GM18870 (cell line): ENCODE measurements around the gene ZNF576.
"Not testable (repeated sequence)": the region's sequence is repeated elsewhere in the genome, so short reads cannot be mapped to it uniquely, and the experiment has no call there.

Experiments used
- ATAC-seq: cut with Tn5 transposase; IDR thresholded peaks from one replicate; pipeline ENCODE4 v1.9.1; 2021; ENCODE audit warnings: moderate library complexity; ENCODE audit not compliant: unreplicated experiment

The ZNF576 gene

DNA sequence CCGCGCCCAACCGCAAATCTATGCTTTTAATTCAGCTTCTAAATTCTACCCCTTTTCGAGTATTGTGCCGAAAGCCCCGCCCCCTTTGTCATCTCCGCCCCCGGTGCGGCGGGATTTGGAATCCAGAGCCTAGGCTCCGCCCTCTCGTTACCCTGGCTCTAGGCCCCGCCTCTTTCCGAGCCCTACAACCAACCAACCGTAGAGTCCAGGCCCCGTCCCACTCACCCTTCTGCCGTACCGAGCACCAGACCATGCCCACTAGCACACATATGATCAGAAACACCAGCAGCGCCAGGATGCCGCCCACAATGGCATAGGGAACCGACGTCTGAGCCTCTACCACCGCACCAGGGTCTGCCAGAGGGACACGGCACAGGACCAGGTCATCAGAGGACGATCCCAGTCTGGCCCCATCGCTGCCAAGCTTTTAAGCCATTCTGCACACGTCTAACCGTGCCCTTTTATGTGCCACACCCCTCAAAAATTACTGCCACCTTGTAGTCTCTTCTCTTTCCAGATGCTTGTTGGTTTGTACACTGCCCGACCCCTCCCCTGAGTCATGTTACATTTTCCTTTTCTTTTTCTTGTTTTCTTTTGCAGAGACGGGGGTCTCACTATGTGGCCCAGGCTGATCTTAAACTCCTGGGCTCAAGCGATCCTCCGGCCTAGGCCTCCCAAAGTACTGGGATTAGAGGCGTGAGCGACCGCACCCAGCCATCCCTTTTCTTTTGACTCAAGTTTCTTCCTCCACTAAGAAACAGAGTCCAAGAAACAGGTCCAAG, 27.7 kb downstream of the ZNF576 start:
- ATAC-seq: no peak

DNA sequence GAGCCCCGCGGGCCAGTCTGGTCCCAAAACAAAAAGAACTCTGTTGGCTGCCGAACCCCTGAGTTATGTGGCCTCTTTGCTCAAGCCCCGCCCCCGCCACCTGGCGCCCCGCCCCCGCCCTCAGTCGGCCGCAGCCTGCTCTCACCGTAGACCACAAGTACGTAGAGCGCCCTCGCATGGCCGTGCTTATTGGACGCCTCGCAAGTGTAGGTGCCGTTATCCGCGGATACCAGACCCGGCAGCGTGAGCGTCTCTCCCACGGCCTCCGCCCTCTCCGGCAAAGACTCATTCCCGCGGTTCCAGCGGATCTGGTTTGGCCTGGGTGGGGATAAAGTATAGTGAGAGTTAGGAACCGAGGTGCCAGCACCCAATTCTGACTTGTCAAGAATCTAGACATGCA, 28.5 kb downstream of the ZNF576 start:
- no peak for ATAC-seq

DNA sequence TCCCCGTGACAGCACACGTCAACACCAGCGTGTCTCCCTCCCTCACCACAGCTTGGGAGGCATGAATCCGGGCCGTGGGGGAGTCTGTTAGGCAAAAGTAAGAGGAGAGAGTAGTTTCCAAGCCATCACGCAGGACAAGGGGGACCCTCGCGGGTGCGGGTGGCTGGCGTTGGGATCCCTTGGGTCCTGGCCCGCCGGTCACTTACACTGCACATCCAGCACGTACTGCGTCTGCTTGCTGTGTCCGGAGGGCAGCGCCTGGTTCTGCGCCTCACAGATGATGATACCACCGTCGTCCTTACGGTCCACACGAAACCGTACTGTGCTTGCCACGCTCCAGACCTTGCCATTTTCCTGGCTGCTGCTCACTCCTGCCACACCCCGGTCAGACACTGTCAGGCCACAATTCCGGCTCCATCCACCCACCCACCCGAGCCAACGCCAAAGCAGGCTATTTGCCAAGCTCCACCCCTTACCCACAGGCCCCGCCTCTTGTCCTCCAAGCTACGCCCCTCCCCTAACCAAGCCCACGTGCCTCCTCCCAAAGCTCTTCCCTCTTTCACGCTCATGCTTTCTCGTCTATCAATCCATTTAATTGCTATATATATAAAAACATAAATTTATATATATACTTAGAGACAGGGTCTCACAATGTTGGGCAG, 29.7 kb downstream of the ZNF576 start:
- ATAC-seq: no peak

DNA sequence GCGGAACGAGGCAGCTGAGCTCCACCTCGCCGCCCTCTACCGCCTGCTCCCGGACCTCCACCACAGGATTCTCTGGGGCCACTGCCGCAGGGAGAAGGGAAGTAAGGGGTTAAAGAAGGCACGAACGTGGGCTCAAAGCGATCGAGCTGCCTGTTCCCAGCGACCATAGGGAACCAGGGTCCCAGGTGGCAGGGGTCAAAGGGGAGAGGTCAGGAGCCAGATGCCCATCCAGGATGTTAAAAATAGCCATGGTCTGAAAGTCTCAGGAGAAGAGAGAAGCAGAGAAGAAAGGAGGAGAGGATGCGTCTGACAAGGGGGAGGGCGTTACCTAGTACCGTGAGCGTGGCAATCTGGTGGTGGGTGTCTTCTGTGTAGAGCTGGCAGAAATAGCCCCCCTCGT, 30.4 kb downstream of the ZNF576 start:
- no peak for ATAC-seq

DNA sequence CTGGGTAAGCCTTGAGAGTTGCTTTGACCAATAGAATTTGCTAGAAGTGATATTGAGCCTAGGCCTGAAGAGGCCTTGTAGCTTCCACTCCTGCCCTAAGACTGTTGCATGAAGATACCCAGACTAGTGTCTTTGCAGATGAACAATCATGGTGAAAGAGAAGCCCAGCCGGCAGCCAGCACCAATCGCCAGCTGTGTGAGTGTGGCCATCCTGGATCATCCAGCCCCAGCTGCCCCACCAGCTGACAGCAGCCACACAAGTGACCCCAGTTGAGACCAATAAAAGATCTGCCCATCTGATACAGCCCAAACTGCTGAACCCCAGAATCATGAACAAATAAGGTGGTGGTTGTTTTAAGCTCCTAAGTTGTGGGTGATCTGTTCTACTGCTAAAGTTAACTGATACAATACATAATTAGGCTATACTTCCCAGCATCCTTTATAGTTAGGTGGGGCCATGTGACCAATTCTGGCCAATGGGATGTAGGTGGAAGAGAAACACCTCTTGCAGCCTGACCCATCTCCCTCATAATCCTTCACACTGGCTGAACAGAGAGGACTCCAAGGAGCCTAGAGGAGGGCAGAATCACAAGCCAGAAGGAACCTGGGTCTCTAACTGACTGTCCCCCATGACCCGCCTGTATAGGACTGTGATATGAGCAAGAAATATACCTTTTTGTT, 32.4 kb downstream of the ZNF576 start:
- ATAC-seq: no peak

DNA sequence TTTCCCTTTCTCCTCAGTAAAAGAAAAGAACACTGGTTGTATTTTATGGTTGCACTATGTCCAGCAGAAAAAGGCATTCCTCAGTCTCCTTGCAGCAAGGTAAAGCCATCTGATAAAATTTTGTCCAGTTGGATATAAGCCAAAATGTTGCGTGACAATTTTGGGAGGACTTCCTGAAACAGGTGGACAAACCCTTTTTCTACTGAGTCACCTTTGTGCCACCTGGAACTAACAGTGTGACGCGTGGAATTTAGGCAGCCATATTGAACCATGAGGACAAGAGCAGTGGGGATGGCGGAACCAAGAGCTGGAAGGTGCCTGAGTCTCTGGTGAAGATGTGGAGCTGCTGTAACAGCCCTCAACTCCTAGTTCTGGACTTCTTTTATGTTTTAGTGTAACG, 35.1 kb downstream of the ZNF576 start:
- no peak for ATAC-seq

DNA sequence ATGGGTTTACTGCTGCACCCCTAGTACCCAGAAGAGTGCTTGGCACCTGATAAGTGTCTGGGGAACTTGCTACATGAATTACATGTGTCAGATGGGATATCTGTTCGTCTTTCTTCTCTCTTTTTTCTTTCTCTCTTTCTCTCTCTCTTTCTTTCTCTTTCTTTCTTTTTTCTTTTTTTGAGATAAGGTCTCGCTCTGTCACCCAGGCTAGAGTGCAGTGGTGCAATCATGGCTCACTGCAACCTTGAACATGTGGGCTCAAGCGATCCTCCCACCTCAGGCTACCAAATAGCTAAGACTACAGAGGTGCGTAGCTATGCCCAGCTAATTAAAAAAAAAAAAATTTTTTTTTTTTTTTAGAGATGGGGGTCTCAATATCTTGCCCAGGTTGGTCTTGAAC, 37.1 kb downstream of the ZNF576 start:
- ATAC-seq: no peak

DNA sequence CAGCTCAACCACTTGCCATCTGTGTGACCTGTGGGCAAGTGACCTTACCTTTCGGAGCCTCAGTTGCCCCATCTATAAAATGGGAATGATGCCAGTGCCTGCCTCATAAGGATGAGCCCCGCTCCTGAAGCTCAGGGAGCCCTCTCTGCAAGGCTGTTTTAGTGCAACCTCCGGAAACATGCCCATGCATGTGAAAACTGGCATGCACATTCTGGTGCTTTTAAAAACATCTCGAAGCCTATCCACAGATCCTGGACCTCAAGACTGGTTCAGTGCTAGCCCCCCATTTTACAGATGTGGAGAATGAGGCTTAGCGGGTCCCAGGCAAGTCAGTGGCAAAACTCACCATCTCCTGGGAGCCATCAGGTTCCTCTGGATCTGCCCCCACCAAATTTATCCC, 37.7 kb downstream of the ZNF576 start:
- no peak for ATAC-seq

DNA sequence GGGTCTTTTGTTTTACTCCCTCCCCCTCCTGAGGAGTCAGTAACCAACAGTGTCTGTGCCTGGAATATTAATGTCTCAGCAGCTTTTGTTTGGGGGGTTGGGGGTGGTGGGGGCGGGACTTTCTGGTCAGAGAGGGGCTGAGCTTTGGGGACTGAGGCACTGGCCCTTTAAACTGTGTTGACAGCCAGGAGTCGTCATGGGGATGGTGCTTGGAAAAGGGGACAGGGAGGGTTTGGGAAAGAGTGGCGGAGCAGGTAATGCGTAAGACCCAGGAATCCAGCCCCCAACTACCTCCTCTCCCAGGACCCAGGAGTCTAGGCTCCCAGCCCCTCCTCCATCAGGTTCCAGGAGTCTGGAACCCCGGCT, 38.1 kb downstream of the ZNF576 start:
- ATAC-seq: no peak

DNA sequence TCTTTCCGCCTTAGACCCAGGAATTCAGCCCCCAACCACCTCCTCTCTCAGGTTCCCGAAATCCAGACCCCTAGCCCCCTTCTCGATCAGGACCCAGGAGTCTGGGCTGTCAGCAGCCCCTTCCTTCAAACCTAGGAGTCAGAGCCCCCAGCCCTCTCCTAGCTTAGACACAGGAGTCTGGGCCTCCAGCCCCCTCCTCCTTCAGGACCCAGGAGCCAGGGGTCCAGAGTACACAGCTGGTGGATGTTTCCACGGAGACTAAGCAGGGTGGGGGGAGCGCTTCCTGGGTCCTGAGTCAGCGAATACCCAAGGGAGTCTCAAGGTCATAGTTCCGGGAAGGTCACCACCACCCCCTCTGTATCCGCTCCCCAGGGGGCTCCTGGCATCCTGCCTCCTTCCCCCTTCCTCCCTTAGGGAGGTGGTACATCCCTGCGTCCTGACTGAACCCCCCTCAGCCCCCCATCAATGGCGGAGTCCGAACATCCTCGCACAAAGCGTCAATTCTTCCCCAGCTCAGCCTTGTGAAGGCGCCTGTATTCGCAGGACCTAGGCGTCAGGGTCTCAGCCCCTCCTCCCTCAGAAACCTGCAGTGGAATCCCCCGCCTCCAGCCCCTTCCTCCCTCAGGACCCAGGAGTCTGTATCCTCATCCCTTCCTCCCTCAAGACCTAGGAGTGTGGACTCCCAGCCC, 38.6 kb downstream of the ZNF576 start:
- ATAC-seq: no peak

DNA sequence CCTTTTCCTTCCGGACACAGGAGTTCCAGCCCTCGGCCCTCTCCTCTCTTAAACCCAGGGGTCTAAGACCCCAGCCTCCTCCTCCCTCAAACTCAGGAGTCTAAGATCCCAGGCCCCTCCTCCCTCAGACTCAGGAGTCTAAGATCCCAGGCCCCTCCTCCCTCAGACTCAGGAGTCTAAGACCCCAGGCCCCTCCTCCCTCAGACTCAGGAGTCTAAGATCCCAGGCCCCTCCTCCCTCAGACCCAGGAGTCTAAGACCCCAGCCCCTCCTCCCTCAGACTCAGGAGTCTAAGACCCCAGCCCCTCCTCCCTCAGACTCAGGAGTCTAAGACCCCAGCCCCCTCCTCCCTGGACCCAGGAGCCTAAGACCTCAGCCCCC, 39.2 kb downstream of the ZNF576 start:
- not testable (repeated sequence) for ATAC-seq

DNA sequence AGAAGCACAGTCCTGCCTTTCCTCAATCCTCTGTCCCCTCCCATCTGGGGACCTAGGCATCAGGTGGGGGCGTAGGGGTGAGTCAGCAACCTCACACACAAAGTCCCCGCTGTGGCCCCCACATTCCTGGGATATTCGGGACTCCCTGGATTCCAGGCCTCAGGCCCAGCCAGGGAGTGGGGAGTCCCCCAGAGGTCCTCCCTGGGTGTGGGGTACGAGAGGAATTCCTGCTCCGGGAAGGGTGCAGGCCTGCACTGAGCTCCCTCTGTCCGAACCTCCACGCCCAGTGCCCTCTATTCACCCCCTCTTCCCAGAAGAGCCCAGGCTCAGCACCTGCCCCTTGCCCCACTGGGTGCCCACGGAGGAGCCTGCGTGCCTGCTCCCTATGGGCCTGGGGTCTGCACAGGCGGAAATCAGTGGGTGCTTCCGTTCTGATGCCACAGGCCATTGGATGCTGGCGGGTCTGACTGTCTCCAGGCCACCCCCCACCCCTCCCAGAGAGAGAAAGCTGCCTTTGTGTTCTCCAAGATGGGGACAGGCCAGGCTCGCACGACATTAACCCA, 39.8 kb downstream of the ZNF576 start:
- no peak for ATAC-seq

DNA sequence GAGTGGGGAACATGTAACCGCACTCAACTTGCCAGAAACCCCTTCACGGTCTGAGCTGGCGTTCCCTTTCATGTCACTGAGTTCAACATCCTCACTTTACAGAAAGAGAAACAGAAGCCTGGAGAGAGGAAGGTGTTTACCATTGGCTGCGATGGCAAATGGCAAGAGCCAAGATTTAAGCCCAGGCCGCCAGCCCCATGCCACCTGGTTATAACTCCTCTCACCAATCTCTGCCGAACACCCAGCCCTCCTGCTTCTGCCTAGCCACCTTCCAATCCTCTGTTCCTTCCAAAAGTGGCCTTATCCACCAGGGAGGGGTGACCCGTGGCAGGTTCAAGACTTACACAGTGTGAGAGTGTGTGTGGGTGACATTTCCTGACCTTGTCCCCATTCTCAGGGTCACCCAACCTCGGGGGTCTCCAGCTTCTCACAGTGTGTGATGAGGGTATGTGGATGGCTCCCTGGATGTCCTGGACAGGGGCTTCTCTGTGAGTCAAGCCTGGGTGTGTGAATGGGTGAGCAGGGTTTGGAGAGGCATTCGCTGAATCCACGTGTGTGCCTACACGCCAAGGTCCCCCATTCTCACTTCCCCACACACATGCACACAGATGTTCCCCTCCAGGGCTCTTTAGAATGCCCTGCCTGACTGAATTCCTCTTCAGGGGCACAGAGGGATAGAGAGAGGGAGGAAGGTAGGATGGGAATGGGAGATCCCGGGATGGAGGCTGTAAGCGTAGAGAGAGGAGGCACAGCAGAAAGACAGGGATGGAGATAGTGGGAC, 42.0 kb downstream of the ZNF576 start:
- ATAC-seq: no peak

DNA sequence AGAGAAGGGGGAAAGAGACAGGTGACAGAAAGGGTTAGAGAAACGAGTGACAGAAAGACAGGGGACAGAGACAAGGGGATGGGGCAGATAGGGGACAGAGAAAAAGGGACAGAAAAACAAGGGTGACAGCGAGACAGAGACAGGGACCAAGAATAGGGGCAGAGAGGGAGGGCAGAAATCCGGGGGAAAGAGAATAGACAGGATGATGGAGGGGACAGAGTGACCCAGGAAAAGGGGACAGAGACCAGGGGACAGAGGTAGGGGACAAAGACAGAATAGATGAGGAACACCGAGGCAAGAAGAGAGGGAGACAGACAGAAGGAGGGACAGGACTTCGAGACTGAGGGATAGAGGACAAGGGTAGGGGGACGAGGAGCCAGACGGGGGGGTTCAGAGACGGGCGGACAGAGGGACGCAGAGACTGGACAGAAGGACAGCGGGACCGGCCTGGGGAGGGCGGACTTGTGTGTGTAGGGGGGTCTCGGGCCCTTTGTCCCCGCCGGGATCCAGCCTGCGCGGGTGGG, 42.7 kb downstream of the ZNF576 start:
- ATAC-seq: no peak

DNA sequence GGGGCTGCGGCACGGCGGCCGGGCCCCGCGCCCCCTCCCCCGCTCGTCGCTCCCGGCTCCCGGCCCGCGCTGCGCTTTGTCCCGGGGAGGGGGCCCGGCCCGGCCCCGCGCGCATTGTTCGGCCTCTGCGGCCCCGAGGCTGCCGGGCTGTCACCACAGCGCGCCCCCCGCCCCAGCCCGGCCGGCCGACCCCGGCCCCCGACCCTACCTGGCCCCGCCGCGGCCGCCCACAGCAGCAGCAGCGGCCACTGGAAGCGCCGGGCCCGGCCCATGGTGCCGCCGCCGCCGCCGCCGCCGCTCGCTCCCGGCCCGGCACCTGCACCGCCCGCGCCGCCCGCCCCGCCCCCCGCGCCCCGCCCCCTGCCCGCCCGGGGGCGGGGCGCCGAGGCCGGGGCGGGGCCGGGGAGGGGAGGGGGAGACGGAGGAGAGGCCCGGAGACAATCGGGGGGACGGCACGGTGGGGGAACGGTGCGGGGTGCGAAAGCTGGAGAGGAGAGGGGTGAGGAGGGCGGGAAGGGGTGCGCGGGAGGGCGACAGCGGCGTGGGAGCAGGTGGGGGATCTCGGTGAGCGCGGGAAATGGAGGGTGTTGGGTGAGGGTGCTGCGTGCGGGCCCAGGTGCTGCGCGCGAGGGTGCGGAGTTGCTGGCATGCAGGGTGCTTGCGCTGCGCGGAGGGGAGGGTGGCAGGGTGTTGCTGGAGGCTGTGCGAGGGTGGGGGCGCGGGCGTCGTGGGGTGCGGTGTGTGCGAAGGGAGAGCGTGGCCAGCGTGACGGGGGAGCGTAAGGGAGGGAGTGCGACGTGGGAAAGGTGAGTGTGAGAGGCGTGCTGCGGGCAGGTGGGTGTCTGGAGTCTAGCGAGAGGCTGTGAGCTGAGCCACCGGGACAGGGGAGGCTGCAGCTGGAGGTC, 43.4 kb downstream of the ZNF576 start, which contains the start of gene CADM4:
Gene CADM4, minus strand, starts transcription at position 332 of the 905 bp plus-strand sequence. Its CDS starts 60 bp downstream, at position 272.
- no peak for ATAC-seq

DNA sequence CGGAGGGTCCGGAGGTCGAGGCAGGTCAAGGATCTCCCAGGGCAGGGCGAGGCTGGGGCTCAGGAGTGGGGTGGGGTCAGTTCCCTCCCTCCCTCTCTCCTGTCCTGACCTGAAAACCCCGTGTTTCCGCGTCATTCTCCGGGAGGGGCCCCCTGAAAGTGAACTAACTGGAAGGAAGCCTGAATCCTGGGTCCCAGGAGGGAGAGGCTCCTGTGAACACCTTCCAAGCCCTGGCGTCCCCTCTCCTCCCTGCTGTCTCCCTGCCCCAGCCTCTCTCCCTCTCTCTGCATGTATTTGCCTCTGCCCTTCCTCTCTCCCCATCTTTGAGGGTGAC, 44.0 kb downstream of the ZNF576 start:
- no peak for ATAC-seq

DNA sequence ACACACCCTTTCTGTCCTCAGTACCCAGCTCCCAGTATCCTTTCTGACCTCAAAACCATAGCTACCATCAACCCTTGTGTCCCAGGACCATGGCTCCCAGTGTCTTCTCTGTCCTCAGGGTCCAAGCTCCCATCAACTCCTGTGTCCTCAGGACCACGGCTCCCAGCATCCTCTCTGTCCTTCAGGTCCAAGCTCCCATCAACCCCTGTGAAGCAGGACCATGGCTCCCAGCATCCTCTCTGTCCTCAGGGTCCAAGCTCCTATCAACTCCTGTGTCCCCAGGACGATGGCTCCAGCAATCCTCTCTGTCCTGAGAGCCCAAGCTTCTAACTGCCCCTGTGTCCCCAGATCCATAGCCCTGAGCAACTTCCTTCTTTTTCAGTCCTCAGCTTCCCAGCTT, 44.9 kb downstream of the ZNF576 start:
- ATAC-seq: no peak

DNA sequence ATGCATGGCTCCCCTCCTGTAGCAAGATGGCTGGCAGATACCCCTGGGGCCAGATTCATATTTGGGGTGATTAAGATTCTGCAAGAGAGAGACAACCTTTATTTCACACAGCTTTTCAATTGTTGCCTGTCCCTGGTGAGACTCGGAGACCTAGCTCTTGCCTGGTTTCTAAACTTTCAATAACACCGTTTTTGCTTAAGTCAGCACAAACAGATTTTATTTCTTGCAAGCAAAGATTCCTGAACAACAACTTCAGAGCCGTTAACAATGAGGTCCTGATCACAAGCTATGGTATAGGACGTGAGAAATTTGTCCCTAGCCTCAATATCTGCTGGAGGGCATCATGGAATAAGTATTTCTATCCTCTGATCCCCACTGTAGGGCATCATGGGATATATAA, 46.1 kb downstream of the ZNF576 start:
- ATAC-seq: no peak

DNA sequence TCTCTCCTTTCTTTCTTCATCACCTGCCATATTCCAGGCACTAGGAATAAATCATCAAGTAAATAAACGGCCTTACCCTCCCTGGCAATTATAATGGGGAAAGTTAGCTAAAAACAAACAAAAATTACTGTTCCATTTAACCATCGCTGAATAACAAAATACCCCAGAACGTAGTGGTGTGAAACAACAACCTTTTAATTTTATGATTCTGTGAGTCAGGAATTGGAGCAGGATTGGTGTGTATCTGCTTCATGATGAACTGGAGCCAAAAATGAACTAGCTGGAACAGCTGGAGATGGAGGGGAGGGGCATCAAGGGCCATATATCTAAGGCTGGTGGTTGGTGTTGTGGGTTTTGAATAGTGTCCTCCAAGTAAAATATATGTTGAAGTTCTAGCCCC, 46.9 kb downstream of the ZNF576 start:
- ATAC-seq: no peak
